Vagina (tissue), 2 donors: ENCODE results near the gene AMOTL1. TPM values are rescaled to one million over a fixed set of nuclear protein-coding genes. Genes with fewer than 3 reads are reported as not detected.

ENCODE experiments used
- DNase-seq, 2 donors: peaks; one replicate each; pipeline ENCODE4 v3.0.0-alpha.2; 2017; ENCODE audit errors: extremely low spot score in 2 of 2
- H3K27ac ChIP-seq: fragments of 200-600 bp; sonication (generic); one replicate; pipeline ENCODE4 v1.5.1; 2019
- H3K27me3 ChIP-seq: fragments of 200-600 bp; sonication (generic); one replicate; pipeline ENCODE4 v1.5.1; 2019
- H3K36me3 ChIP-seq, 2 donors: fragments of 200-600 bp; sonication (generic); one replicate each; pipeline ENCODE4 v1.5.1; 2017 to 2019
- H3K4me1 ChIP-seq: fragments of 200-600 bp; sonication (generic); one replicate; pipeline ENCODE4 v1.5.1; 2019
- H3K4me3 ChIP-seq, 2 donors: fragments of 200-600 bp; sonication (generic); 1 replicate in 1 of 2; 2 replicates in 1 of 2; pipeline ENCODE4 v1.5.1; 2016 to 2019
- H3K9me3 ChIP-seq: fragments of 200-600 bp; sonication (generic); one replicate; pipeline ENCODE4 v1.5.1; 2019
- POLR2A ChIP-seq, 2 donors: fragments of 450-650 bp; IDR thresholded peaks; one replicate each; pipeline ENCODE4 v1.6.1; 2017; ENCODE audit warnings: antibody characterized with exemption in 2 of 2, mild to moderate bottlenecking in 2 of 2, moderate library complexity in 2 of 2
- POLR2AphosphoS5 ChIP-seq, 2 donors: sonication (generic); formaldehyde crosslinking; IDR thresholded peaks; one replicate each; pipeline ENCODE4 v1.9.0; 2017; ENCODE audit warnings: antibody characterized with exemption in 2 of 2, mild to moderate bottlenecking in 2 of 2, low read depth in 1 of 2; ENCODE audit not compliant: insufficient read depth in 1 of 2
- intact Hi-C: fragments of 100-400 bp; cut with DNase I; formaldehyde crosslinking; loops from one replicate; pipeline ENCODE4 v1.15.1; 2023
- total RNA-seq: library from RNA; depleted of rRNA; stranded (reverse); fragments of >200 nt; gene quantifications from one replicate; pipeline ENCODE4 v1.2.3, GENCODE V29; 2016
- TF ChIP-seq, protein P1 (sequence below), 3 experiments: fragments of 450-650 bp in 2 of 3; fragments of 200-600 bp in 1 of 3; sonication (generic) in 1 of 3; IDR thresholded peaks; one replicate each; pipeline ENCODE4 v1.5.1; 2017 to 2019; ENCODE audit warnings: antibody characterized with exemption in 3 of 3, mild to moderate bottlenecking in 2 of 3, moderate library complexity in 2 of 3

AMOTL1 gene
- total RNA-seq, 1 donor from 2014 or later, result 45.7 TPM

DNA sequence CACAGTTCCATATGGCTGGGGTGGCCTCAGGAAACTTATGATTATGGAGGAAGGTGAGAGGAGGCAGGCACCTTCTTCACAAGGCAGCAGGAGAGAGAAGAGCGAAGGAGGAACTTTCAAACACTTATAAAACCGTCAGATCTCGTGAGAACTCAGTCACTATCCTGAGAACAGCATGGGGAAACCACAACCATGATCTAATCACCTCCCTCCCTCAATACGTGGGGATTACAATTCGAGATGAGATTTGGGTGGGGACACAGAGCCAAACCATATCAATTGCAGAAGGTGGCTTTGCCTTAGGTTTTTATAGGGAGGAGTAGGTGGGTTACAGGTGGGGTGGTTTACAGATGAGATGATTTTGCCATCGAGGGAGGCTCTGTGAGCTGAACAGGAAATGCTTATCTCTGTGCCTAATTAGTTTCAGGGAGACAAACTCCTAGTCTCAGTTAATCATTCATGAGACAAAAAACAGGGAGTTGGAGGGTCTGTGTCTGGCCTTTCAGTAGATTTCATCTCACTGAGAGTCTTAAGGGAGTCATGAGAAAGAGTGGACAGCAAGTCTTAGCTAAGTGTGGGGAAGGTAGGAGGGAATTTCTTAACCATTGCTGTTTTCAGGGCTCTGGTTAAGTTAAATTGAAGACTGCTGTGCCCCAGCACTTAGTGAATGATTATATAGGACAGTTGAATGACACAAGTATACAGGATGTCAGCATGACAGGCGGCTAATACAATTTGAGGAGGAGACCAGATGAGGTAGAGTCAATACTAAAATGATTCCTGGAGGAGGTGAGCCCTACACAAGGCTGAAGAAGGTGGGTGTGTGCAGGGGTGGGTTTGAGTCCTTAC lies 157.5 kb downstream of the AMOTL1 start:
- H3K36me3 ChIP-seq, result no peaks in the 10 kb centered on the region
- intact Hi-C loops, result no loop called here
- H3K27ac ChIP-seq, result peak overlapping the region; percentile 91
- TF ChIP-seq POLR2A (IDR thresholded peaks at IDR 0.05), result no peak
- TF ChIP-seq, protein P1, sequence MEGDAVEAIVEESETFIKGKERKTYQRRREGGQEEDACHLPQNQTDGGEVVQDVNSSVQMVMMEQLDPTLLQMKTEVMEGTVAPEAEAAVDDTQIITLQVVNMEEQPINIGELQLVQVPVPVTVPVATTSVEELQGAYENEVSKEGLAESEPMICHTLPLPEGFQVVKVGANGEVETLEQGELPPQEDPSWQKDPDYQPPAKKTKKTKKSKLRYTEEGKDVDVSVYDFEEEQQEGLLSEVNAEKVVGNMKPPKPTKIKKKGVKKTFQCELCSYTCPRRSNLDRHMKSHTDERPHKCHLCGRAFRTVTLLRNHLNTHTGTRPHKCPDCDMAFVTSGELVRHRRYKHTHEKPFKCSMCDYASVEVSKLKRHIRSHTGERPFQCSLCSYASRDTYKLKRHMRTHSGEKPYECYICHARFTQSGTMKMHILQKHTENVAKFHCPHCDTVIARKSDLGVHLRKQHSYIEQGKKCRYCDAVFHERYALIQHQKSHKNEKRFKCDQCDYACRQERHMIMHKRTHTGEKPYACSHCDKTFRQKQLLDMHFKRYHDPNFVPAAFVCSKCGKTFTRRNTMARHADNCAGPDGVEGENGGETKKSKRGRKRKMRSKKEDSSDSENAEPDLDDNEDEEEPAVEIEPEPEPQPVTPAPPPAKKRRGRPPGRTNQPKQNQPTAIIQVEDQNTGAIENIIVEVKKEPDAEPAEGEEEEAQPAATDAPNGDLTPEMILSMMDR (IDR thresholded peaks at IDR 0.05), result no peak
- TF ChIP-seq POLR2AphosphoS5 (IDR thresholded peaks at IDR 0.05; ENCODE audit: insufficient read depth in 1 of 2, low read depth in 1 of 2), result no peak
- peaks cover 41% of the 10 kb centered on the region for H3K4me1 ChIP-seq
- H3K4me3 ChIP-seq, result no peak overlapping the region
- H3K27me3 ChIP-seq, result no peaks in the 10 kb centered on the region
- no peak for DNase-seq
- H3K9me3 ChIP-seq, result no peaks in the 10 kb centered on the region

DNA sequence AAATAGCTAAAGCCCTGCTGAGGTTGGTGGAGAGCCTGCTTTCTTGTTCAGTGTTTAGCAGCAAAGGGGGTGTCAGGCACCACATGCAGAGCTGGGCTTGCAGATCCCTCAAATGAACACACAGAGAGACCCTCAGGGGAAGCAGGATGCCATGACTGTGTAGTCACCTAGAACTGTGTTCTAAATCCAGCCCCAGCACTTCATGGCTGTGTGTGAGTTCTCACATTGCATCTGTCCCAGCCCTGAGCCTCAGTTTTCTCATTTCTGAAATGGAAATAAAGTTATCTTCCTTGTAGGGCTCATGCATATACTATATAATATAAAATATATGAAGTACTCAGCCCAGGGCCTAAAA lies 158.1 kb downstream of the AMOTL1 start:
- Histone ChIP-seq H3K27ac (peak overlapping the region; percentile 91), H3K27me3 (no peaks in the 10 kb centered on the region), H3K36me3 (no peaks in the 10 kb centered on the region), H3K4me1 (peaks cover 41% of the 10 kb centered on the region), H3K9me3 (no peaks in the 10 kb centered on the region), H3K4me3 (no peak overlapping the region)
- TF ChIP-seq POLR2AphosphoS5 (IDR thresholded peaks at IDR 0.05; ENCODE audit: insufficient read depth in 1 of 2, low read depth in 1 of 2), result no peak
- TF ChIP-seq, protein P1 (IDR thresholded peaks at IDR 0.05), result no peak
- peak in 1 of 2 donors; percentile 88 for DNase-seq
- intact Hi-C loops, result no loop called here

Other genes starting within 250 kb of the AMOTL1 start
- gene FUT4, start 224.4 kb upstream of the AMOTL1 start, total RNA-seq, result 6.1 TPM
- 3.2 TPM for gene PIWIL4, start 201.0 kb upstream of the AMOTL1 start, total RNA-seq
- gene CWC15, start 205.2 kb downstream of the AMOTL1 start, total RNA-seq, result 38.1 TPM
- gene KDM4D, start 205.4 kb downstream of the AMOTL1 start, total RNA-seq, result 0.25 TPM